AG04449 (cell line): ENCODE measurements around the gene RABEP2.
"Not testable (repeated sequence)": the region's sequence is repeated elsewhere in the genome, so short reads cannot be mapped to it uniquely, and the experiment has no call there.

ENCODE experiments used
- CTCF ChIA-PET: fragments of 350-600 bp; formaldehyde crosslinking; extraction: SDS; loops from one replicate; lab custom pipeline; 2021; ENCODE audit warnings: antibody characterized with exemption; lab: Yijun Ruan, JAX
- POLR2A ChIA-PET: fragments of 400-600, 350-600 bp; formaldehyde crosslinking; extraction: SDS; loops from one replicate; lab custom pipeline; 2020; ENCODE audit warnings: antibody characterized with exemption, inconsistent platforms; lab: Yijun Ruan, JAX
- DNase-seq: peaks from one replicate; pipeline ENCODE4 v3.0.0-alpha.2; 2010; ENCODE audit warnings: low read depth, low spot score
- H3K4me3 ChIP-seq: 2 replicates; pipeline ENCODE4 v1.5.1; 2011; ENCODE audit warnings: low read depth, mild to moderate bottlenecking, control low read depth, low read length
- CTCF ChIP-seq: IDR thresholded peaks from one replicate; pipeline ENCODE4 v1.5.1; 2011; ENCODE audit warnings: mild to moderate bottlenecking, moderate library complexity, low read length, control low read depth, inconsistent platforms; ENCODE audit not compliant: insufficient read depth; ENCODE audit errors: missing control alignments

The RABEP2 gene

GRCh38 chr16:28927815-28928214, 2.8 kb upstream of the RABEP2 start:
- no peak for TF ChIP-seq CTCF
- POLR2A ChIA-PET, result no interaction called here
- CTCF ChIA-PET, result interaction anchor here (1.1 to 5.8 kb wide), 2 partner anchors 16 to 19 kb away, joined by 4 to 44 read pairs; no protein-coding TSS in a partner anchor
- no peak for DNase-seq
- no peak overlapping the region for H3K4me3 ChIP-seq

- DNase-seq, H3K4me3 ChIP-seq, POLR2A ChIA-PET: not testable (repeated sequence)
- CTCF ChIA-PET, result interaction anchor here (1.1 to 5.8 kb wide), 2 partner anchors 18 to 24 kb away, joined by 4 to 44 read pairs; partner anchors contain the start of gene NFATC2IP
Measured at GRCh38 chr16:28926284-28926683, 1.2 kb upstream of the RABEP2 start.

- DNase-seq, result peak; percentile 17
- ChIA-PET POLR2A (interaction anchor here (0.9 kb wide), 1 partner anchor 25 kb away, joined by 3 read pairs; the partner anchor contains the start of gene NFATC2IP), CTCF (interaction anchor here (1.1 to 5.8 kb wide), 3 partner anchors 19 to 25 kb away, joined by 4 to 44 read pairs (median 5); partner anchors contain the start of gene NFATC2IP)
- peak overlapping the region; percentile 82 for H3K4me3 ChIP-seq
- TF ChIP-seq CTCF, result no peak
Measured at GRCh38 chr16:28925386-28926228, 569 bp upstream of the RABEP2 start.

GRCh38 chr16:28924399-28924761, 658 bp downstream of the RABEP2 start:
- H3K4me3 ChIP-seq, result peak overlapping the region; percentile 82
- CTCF ChIA-PET, result interaction anchor here (1.9 kb wide), 1 partner anchor 21 kb away, joined by 5 read pairs; no protein-coding TSS in a partner anchor
- POLR2A ChIA-PET, result no interaction called here
- TF ChIP-seq CTCF, result no peak
- no peak for DNase-seq

- CTCF ChIA-PET, result interaction anchor here (1.0 to 1.9 kb wide), 4 partner anchors 13 to 39 kb away, joined by 3 to 5 read pairs (median 3); no protein-coding TSS in a partner anchor
- no peak for DNase-seq
Measured at GRCh38 chr16:28923652-28924398, 1.2 kb downstream of the RABEP2 start.

GRCh38 chr16:28923231-28923587, 1.8 kb downstream of the RABEP2 start:
- ChIA-PET CTCF (interaction anchor here (1.0 to 1.3 kb wide), 3 partner anchors 14 to 38 kb away, joined by 3 read pairs; no protein-coding TSS in a partner anchor), POLR2A (no interaction called here)
- H3K4me3 ChIP-seq, result no peak overlapping the region
- no peak for TF ChIP-seq CTCF
- no peak for DNase-seq

More at GRCh38 chr16:28923652-28924398, 1.2 kb downstream of the RABEP2 start:
- POLR2A ChIA-PET, result no interaction called here
- TF ChIP-seq CTCF, result no peak
- peak overlapping the region; percentile 82 for H3K4me3 ChIP-seq
